Naive thymus-derived CD8-positive, alpha-beta T cell (primary cell): ENCODE data around the gene TRIM61. TPM values are rescaled to one million over a fixed set of nuclear protein-coding genes. Genes with fewer than 3 reads are reported as not detected.
"Not testable (repeated sequence)": the region's sequence is repeated elsewhere in the genome, so short reads cannot be mapped to it uniquely, and the experiment has no call there.

Source experiments
- ATAC-seq, 2 donors: fragments of 150-1000 bp; cut with Tn5 transposase in 1 of 2; sonication (Bioruptor Pico), chemical (Tn5 transposase) in 1 of 2; 1 replicate in 1 of 2; 2 replicates in 1 of 2; pipeline ENCODE4 v1.10.0; 2021; ENCODE audit warnings: mild to moderate bottlenecking in 2 of 2, moderate library complexity in 2 of 2
- POLR2A ChIA-PET: fragments of 350-600 bp; sonication (Branson Sonifier 250); formaldehyde crosslinking; loops from one replicate; lab custom pipeline; 2021; ENCODE audit warnings: antibody characterized with exemption; lab: Charles Lee
- DNase-seq, 10 donors: peaks; one replicate each; pipeline versions ENCODE4 v3.0.0 to v3.0.0-alpha.2; 2020 to 2022
- H3K27ac Mint-ChIP-seq, 10 donors: one replicate each; pipeline ENCODE4 v1.8.0; 2020 to 2022; ENCODE audit warnings: mild to moderate bottlenecking in 10 of 10, mixed read lengths in 10 of 10, moderate library complexity in 4 of 10, inconsistent platforms in 1 of 10
- H3K27me3 Mint-ChIP-seq, 5 donors: one replicate each; pipeline ENCODE4 v1.8.0; 2021 to 2022; ENCODE audit warnings: mixed read lengths in 5 of 5
- H3K36me3 Mint-ChIP-seq, 3 donors: one replicate each; pipeline ENCODE4 v1.8.0; 2020 to 2022; ENCODE audit warnings: mixed read lengths in 3 of 3, mild to moderate bottlenecking in 2 of 3, inconsistent platforms in 1 of 3
- H3K4me1 Mint-ChIP-seq, 4 donors: one replicate each; pipeline ENCODE4 v1.8.0; 2021 to 2022; ENCODE audit warnings: mixed read lengths in 4 of 4
- H3K4me3 Mint-ChIP-seq, 10 donors: one replicate each; pipeline ENCODE4 v1.8.0; 2020 to 2022; ENCODE audit warnings: mild to moderate bottlenecking in 10 of 10, mixed read lengths in 10 of 10, moderate library complexity in 6 of 10, inconsistent platforms in 1 of 10
- H3K9me3 Mint-ChIP-seq, 9 donors: one replicate each; pipeline ENCODE4 v1.8.0; 2020 to 2022; ENCODE audit warnings: mixed read lengths in 9 of 9, mild to moderate bottlenecking in 3 of 9, inconsistent platforms in 1 of 9, moderate library complexity in 1 of 9
- polyA plus RNA-seq, 3 donors: library from polyadenylated mRNA; unstranded; fragments of 300-500 nt; fragmentation: Illumina TruSeq; gene quantifications; one replicate each; pipeline ENCODE4 v1.2.3, GENCODE V29; 2021
- total RNA-seq, 8 experiments: library from RNA in 2 of 8; stranded (reverse) in 2 of 8; gene quantifications; one replicate each; pipeline ENCODE4 v1.2.3 and lab custom pipeline; 2021 to 2026

TRIM61 gene
- total and polyA plus RNA-seq, 5 experiments from 2014 or later: 1.4 to 2.6 (median 1.7) TPM

DNA sequence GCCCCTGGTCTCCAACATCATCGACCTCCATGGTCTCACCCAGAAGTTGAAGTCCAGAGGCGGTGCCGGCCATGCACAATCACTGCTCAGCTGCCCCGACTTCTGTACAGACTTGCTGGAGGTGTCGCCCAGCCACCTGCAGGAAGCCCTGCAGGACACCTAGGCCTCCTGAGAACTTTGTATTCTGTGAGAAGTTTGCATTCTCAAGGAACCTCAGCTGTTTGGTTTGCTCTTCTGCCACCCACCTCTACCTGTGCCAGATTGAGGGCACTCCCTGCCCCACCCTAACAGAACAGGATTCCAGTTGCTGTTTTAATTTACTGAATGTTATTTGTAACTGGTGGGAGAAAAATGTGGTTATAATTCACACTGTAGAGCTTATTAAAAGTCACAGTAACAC, 46.8 kb downstream of the TRIM61 start:
- Mint-ChIP-seq H3K36me3 (no peaks in the 10 kb centered on the region), H3K27ac (no peak overlapping the region), H3K27me3 (peaks cover 3 to 28% (median 4%) of the 10 kb centered on the region in 5 donors), H3K4me1 (no peaks in the 10 kb centered on the region), H3K4me3 (no peak overlapping the region), H3K9me3 (no peaks in the 10 kb centered on the region)
- DNase-seq (no peak), ATAC-seq (no peak)
- POLR2A ChIA-PET: no interaction called here

DNA sequence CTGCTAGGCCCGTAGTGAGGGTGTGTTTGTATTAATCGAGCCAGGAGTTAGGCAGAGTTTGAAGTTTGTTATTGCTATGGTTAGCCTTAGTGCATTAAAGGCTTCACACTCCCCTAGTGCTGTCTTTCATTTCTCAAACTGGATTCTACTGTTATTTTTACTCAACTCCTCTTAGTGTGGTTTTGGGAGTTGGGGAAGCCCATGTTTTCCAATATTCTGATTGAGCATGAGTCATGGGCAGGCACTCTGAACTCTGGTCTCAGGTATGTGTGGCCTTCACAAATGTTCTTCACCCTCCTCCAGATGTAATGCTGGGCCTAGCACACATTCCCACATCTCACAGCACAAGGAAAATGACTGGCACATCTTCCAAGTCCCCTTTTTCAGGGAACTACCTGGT, 50.4 kb downstream of the TRIM61 start:
- ATAC-seq, POLR2A ChIA-PET, H3K4me1 Mint-ChIP-seq, H3K4me3 Mint-ChIP-seq, H3K27ac Mint-ChIP-seq, H3K36me3 Mint-ChIP-seq, DNase-seq, H3K9me3 Mint-ChIP-seq: not testable (repeated sequence)
- peaks cover 0 to 22% (median 2%) of the 10 kb centered on the region in 5 donors for H3K27me3 Mint-ChIP-seq

DNA sequence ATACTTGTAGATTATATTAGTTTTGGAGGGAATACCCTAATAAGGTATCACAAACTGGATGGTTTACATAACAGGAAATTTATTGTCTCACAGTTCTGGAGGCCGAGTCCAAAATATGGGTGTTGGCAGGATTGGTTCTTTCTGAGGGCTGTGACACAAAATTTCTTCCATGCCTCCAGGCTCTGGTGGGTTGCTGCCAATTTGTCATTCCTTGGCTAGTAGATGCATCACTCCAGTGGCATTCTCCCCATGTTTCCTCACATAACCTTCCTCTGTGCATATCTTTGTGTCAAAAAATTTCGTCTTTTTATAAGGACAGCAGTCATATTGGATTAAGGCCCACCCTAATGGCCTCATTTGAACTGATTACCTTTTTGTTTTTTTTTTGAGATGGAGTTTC, 51.2 kb downstream of the TRIM61 start:
- Mint-ChIP-seq H3K4me3 (no peak overlapping the region), H3K27ac (no peak overlapping the region), H3K4me1 (no peaks in the 10 kb centered on the region), H3K27me3 (peaks cover 0 to 22% (median 2%) of the 10 kb centered on the region in 5 donors), H3K9me3 (no peaks in the 10 kb centered on the region), H3K36me3 (no peaks in the 10 kb centered on the region)
- POLR2A ChIA-PET: no interaction called here
- no peak for ATAC-seq
- no peak for DNase-seq

DNA sequence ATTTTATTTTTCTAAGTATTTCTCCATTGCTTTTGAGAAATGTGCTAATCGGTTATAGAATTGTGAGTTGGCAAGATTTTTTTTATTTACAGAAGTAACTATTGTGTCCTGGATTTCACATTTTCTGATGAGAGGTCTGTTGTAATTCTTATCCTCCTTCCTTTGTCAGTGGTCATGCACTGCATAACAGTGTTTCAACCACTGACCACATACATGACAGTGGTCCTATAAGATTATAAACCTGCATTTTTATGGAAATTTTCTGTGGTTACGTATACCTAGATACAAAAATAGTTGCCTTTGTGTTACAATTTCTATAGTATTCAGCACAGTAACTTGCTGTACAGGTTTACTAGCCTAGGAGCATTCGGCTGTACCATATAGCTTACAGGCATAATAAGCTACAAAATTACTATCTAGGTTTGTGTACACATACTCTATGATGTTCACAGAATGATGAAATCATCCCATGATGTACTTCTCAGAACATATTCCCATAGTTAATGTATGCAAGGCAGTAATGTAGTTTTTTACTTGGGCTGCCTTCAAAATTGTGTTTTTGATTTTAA, 52.7 kb downstream of the TRIM61 start:
- ATAC-seq (no peak), DNase-seq (no peak)
- peaks cover 0 to 4% (median 0%) of the 10 kb centered on the region in 9 donors for H3K9me3 Mint-ChIP-seq
- no peak overlapping the region for H3K27ac Mint-ChIP-seq
- H3K4me1 Mint-ChIP-seq: no peaks in the 10 kb centered on the region
- peaks cover 0 to 15% (median 0%) of the 10 kb centered on the region in 5 donors for H3K27me3 Mint-ChIP-seq
- H3K36me3 Mint-ChIP-seq: no peaks in the 10 kb centered on the region
- POLR2A ChIA-PET: no interaction called here
- H3K4me3 Mint-ChIP-seq: no peak overlapping the region

DNA sequence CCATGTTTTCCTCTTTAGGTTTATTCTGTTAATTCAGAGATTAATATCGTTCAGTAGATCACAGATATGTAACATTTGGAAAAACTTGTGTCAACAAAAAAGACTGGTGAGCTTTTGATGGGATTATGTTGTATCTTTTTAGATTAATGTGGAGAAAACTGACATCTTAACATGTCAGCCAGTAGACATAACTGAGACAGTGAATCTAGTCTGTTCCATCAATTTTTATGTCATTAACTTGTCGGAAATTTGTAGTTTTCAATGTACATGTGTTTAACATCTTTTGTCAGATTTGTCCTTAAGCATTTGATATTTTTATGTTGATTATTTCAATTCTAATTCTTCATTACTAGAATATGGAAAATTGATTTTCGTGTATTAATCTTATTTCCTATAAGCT, 58.5 kb downstream of the TRIM61 start:
- H3K36me3 Mint-ChIP-seq: no peaks in the 10 kb centered on the region
- no peaks in the 10 kb centered on the region for H3K27me3 Mint-ChIP-seq
- H3K27ac Mint-ChIP-seq: no peak overlapping the region
- no peaks in the 10 kb centered on the region for H3K4me1 Mint-ChIP-seq
- no peak for ATAC-seq
- H3K4me3 Mint-ChIP-seq: no peak overlapping the region
- no peak for DNase-seq
- peaks cover 0 to 4% (median 0%) of the 10 kb centered on the region in 9 donors for H3K9me3 Mint-ChIP-seq
- POLR2A ChIA-PET: no interaction called here

Other genes with a start within 250 kb of the TRIM61 start
- gene SMIM31, start 223.5 kb downstream of the TRIM61 start, total RNA-seq: not detected
- not detected for gene SMIM31, start 223.5 kb downstream of the TRIM61 start, polyA plus RNA-seq
- gene APELA, start 100.5 kb downstream of the TRIM61 start, total RNA-seq: not detected
- gene APELA, start 100.5 kb downstream of the TRIM61 start, polyA plus RNA-seq: not detected
- not detected for gene TRIM60, start 54.3 kb upstream of the TRIM61 start, total RNA-seq
- gene TRIM60, start 54.3 kb upstream of the TRIM61 start, polyA plus RNA-seq: not detected
- not detected for gene TRIM75, start 76.2 kb upstream of the TRIM61 start, total RNA-seq
- gene TRIM75, start 76.2 kb upstream of the TRIM61 start, polyA plus RNA-seq: not detected
- gene TMEM192, start 135.2 kb upstream of the TRIM61 start, total RNA-seq: 10 to 100 TPM; 14.6 to 14.8 TPM
- 10 to 100 TPM; 17.2 to 24.9 (median 21.6) TPM for gene TMEM192, start 135.2 kb upstream of the TRIM61 start, polyA plus RNA-seq
- 10 to 100 TPM; 21.0 to 23.7 TPM for gene KLHL2, start 229.9 kb upstream of the TRIM61 start, total RNA-seq
- 10 to 100 TPM in 1 of 3 donors, 1 to 10 TPM in 2; 3.5 to 10.4 (median 6.8) TPM for gene KLHL2, start 229.9 kb upstream of the TRIM61 start, polyA plus RNA-seq